Activated gamma-delta T cell (primary cell): ENCODE measurements around the gene PIEZO2.
"Not testable (repeated sequence)": the region's sequence is repeated elsewhere in the genome, so short reads cannot be mapped to it uniquely, and the experiment has no call there.

Experiments
- DNase-seq: peaks from one replicate; lab custom pipeline; 2025; lab: John Stamatoyannopoulos, UW
- total RNA-seq, 2 donors: gene quantifications; one replicate each; lab custom pipeline; 2026; lab: John Stamatoyannopoulos, UW

The PIEZO2 gene
- 0.15 to 0.17 reads per million in 2 donors for total RNA-seq

DNA sequence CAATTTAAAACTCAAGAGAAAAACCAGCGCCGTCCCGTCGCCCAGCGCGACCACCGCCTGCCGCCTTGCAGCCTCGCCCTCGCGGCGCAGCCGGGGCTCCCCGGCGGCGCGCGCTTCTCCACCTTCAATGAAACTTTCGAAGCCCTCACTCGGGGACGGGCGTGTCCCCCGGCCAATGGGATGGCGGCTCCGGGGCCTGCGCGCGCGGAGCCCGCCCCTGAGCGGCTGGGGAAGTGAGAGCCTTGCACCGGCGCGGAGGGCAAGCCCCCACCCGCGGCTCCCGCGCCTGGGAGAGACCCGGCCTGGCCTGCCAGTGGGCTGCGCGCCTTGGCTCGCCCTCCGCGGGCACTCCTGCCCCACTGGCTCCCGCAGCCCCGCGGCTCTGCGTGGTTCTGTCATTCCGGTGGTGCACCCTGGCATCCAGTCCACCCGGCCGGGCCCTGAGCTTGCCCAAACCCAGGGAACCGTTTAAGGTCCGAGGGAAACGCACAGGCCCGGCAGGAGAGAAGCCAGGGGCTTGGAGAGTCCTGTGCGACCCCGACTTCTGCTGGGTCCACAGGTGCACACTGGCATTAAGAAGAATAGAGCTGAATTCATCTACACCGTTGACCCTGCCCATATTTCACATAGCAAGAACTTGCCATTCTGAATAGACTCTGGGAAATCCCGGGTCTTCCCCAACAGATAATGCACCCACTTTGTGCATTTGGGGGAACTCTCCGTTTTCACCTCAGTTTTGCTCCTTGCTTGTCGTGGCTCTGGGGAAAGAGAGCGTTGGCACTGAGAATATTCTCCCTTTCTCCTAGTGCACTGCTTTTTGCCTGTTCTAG, at the start of gene PIEZO2:
Gene PIEZO2 (minus strand): TSS at position 129 of the 830 bp plus-strand sequence. CDS start 981 bp downstream, outside the sequence.
- DNase-seq = no peak

DNA sequence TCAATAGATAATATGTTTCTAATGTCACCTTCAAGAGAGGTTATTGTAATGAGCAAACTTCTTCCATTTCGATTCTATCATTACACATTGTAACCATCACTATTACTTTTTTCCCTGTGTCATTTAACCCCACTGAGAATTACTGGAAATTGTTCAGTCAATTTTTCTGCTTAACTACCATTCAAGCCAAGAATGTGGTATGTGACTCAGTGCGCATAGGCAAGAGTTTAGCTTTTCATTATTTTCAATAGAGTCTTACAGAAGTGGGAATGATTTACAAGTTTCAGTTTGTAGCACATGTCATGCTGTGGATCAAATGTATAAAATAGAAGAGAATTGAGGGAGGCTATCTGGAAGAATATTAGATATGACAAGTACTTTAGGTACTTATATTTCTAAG, 34.3 kb upstream of the PIEZO2 start:
- DNase-seq = no peak

DNA sequence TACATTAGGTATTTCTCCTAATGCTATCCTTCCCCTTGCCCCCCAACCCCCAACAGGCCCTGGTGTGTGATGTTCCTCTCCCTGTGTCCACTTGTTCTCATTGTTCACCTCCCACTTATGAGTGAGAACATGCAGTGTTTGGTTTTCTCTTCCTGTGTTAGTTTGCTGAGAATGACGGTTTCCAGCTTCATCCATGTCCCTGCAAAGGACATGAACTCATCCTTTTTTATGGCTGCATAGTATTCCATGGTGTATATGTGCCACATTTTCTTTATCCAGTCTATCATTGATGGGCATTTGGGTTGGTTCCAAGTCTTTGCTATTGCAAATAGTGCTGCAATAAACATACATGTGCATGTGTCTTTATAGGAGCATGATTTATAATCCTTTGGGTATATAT, 32.3 kb upstream of the PIEZO2 start:
- DNase-seq = not testable (repeated sequence)

DNA sequence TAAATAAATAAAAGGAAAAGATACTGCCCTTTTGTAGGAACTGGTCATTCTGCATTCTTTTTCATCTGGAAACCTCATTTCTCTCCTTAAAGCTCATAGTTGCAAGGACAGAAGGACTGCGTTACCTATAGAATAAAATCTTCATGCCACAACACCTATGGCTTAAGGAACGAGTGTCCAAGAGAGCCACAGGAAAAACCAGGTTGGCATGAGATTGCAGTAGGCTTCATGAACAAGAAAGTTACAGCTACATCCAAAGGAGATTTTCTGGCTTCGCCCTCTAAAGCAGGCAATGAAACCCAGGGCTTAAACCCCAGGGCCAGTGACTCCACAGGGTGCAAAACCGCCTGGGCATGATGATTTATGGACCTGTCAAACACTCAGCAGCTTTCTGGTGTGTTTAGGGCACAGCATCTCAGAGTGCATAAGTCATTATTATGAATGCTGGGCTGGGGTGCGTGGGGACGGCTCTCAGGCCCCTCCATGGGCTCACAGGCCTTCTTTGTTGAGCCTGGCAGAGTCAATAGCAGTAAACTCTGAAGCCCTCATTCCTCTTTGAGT, 30.7 kb upstream of the PIEZO2 start:
- DNase-seq = no peak

DNA sequence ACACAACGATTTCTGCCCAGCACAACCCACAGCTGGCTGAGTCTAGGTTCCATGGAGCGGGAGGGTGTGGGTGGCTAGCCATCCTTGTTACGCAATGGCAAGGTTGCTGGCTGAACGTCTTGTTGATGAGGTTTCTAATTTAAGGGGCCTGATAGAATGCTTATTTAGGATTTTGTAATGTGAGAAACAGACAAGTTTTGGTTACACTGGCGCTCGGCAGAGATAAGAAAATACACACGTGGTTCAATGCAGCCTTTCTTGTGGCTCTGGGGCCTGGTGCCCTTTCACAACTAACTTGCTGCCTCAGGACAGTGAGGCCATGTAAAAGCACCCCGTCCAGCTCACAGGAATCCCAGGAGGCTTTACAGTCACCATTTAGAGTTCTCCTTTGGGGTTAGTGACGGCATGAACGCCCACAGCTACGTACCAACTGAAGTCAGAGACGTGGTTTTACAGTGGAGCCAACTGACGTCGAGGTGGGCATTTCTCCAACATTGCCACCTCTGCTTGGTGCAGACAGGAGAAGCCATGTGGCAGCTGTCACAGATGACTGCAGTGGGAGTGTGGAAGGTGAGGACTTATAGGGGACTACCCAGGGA, 29.7 kb upstream of the PIEZO2 start:
- no peak for DNase-seq

DNA sequence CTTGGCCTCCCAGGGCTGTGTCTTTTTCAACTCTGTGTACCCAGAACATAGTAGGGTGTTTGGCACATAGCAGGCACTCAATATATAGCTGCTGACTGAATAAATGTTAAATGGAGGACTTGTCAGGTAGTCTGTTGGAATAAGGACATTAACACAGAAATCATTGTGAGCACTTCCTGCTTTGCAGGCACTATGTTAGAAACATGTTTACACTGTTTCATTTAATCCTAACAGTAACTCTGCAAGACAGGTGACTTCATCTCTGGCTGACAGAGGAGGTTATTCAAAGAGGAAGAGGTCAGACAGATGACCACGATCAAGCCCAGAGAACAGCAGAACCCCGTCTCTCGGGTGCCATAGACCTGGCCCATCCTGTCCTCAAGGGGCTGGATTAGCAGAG, 28.0 kb upstream of the PIEZO2 start:
- DNase-seq = no peak

DNA sequence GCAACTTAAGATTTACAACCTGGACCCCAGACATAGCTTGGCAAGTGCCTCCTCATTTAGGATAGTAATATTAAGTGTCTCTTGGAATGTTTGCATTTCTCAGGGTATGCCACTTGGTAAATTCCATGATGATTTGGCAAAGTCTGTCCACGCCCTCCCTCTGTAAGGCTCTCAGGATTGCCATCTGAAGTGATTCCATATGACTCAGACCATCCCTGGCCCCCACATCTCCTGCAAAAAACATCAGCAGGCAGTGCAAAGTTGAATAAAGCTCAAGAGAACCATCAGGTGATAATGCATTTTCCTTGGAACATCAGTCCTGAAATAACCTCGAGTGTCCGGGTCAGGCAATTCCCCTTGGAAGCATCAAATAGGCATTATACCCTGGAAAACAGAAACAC, 27.1 kb upstream of the PIEZO2 start:
- DNase-seq = no peak

DNA sequence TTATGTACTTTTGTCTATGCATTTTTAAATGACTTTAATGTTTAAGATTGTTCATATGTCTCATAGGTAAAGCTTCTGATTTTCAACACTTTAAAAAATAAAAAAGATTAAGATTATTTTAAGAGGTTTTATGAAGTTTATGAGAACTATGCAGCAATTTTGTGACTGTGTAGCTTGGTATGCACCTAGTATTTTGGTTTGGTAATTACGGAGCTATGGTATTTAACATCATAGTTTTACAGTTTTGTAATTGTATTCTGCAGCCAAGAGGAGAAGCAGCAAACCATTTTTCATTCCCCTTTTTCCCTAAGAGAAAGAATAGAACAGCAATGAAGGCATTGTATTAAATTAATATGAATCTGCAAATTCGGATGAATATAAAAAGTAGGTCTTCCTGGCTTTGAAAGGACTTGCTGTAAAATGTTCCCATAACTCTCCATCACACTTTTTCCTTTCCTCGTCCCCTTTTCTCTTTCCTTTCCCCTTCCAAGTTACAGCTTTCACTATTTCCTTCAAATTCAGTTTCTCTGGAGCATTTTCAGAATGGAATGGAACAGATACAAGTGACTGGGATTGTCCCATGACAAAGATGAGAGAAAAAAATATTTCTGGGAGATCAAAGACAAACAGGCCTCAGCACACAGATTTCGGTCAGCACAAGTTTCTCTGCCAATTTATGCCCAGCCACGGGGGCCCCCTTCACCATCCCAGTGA, 26.1 kb upstream of the PIEZO2 start:
- DNase-seq = no peak

DNA sequence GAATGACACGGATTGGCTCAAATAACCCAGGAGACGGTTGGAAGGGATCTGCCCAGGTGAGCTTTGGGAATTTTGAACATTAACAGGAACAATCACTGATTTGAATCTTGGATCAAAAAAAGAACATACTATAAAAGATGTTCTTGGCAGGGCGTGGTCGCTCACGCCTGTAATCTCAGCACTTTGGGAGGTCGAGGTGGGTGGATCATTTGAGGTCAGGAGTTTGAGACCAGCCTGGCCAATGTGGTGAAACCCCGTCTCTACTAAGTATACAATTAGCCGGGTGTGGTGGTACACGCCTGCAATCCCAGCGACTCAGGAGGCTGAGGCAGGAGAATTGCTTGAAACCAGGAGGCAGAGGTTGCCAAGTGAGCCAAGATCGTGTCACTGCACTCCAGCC, 24.8 kb upstream of the PIEZO2 start:
- not testable (repeated sequence) for DNase-seq

DNA sequence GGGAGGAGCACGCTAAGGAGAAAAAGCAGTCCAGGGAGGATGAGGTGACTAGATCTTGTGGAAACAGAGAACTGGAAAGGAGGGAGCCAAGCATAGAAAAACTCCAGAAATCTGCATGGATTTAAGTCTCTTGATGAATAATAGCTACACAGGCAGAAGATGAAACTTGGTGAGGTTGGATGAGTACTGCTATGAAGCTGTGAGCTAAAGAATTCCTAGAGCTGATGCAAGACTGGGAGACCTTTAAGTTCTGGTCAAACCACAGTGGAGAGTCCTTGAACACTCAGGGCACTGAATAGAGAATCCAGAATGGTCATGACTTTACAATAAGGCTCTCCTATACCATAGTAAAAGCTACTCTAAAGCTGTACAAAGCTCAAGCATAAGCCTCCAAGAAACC, 18.4 kb upstream of the PIEZO2 start:
- DNase-seq = no peak

DNA sequence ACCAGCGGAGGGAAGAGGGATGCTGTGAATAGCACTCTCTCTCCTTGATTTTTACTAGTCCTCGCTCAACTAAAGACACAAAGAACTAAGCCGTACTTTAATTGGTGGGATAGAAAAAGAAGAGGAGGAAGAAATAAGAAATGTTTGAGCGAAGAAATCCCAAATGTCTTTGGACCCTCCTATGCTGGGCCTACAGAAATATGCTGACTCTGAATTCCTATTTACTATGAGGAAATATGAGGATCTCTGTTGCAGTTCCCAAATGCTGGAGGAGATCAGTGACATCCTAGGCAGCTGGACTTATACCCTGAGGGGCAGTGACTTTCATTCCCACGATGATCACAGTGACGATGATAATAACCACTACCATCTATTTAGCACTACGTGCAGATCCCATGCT, 16.6 kb upstream of the PIEZO2 start:
- DNase-seq = no peak

DNA sequence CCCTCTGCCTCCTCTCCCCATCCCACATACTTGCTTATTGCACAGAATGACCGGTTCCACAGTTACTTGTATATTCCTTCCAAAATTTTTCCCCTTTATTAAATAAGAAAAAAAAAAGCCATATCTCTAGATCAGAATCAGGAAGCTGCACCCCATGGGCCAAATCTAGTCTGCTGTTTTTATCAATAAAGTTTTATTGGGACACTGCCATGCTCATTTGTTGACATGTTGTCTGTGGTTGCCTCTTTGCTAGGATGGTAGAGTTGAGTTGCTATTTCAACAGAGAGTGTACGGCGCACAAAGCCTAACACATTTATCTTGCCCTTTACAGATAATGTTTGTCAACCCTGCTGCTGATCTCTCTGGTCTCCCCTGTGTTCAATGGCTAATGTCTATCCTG, 15.8 kb upstream of the PIEZO2 start:
- DNase-seq = no peak

DNA sequence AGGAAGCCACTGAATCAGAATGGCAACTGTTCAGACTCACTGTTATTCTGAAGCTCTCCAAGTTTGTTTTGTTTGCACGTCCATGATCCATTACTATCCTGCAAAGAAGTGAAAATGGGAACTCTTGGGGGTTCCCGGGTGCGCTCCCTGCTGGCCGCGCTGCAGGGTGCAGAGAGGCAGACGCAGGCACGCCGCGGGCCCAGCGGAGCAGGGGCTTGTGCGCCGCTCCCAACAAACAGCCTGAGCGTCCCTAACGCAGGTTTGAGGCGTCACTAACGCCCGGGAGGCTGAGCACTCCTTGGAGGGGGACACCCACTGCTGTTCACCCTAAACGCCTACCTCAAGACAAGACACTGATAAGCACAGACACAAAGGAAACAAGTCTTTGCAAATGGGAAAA, 14.3 kb upstream of the PIEZO2 start:
- DNase-seq = no peak

DNA sequence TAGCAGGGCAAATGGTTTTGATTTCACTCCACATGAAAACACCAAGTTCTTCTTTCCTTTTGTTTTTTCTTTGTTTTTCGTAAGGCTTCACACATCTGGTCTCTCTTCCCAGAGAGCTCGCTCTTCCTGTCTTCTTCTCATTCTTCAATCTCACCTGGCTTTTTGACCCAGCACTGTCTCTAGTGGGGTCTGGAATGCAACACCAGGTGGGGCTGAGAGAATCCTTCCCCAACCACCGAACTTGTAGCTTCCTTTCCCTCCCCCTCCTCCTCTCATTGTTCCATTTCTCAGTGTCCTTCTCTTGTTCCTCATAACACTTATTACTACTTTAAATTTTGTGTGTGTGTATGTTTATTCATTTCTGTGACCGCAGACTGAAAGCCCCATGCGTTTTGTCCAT, 13.5 kb upstream of the PIEZO2 start:
- DNase-seq = no peak

DNA sequence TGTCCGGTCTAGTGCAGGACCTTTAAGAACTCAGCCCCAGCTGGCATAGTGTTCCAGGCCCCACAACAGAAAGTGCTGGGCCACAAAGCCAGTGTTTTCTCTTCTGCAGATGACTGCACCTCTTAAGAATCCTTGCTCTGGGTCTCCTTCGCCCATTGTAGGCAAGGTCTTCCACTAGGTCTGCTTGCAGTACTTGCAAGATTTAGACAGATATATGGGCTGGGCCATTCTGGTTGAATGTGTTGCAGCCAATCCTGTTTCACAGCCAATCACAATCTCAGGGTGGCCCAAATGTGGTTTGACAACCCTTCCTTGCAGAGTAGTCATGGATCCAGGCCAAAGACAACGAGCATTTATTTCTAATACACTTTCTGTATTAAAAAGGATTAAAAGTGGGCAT, 13.1 kb upstream of the PIEZO2 start:
- DNase-seq = no peak

DNA sequence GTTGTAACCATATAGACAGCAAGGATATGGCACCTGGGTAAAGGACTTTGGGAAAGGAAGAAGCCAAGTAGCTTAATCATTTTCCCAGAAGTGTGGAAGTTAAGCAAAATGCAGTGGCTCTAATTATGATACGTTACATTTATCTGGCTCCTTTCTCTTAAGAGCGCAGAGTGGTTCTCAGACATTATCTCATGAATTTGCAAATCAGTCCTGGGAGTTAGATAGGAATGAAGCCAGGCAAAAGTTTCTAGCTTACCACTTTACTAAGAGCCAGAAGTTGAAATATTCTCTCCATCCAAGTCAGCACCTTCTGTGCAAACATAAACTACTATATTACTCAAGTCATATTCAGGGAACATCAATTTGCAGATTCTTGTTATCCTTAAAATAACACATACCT, 10.9 kb upstream of the PIEZO2 start:
- no peak for DNase-seq

DNA sequence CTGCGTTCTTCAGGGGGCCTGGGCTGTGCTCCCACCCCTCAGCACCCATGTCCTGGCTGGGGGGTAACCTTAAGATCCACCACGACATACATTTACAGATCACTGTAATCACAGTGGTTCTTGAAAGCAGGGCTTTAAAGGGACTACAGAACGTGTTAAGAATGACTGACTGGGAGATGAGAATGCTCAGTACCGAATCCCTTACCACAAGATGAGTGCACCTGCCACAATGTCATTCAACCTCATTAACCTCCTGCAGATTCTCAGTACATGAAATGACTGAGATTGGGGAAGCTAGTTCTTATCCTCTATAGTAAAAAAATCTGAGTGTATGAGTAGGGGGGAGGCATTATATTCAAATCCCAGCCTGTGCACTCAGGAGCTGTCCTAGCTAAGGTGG, 10.5 kb upstream of the PIEZO2 start:
- DNase-seq = no peak

DNA sequence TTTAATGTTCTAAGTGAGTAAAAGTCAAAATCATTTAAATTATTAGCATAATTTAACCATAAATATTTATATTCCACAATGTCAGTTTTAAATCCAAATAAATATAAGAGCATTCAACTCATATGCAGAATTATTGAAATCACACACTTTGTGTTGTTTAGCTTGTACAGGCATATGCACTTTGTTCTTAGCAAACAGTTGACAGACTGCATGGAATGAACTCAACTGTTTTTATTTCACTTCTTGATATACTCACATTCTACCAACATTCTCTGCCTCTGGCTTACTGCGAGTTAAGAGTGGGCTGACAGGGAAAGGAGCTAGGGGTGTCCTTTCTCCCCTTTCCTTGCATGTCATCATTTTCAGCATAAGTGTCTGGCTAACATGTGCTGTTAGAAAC, 7.6 kb upstream of the PIEZO2 start:
- DNase-seq = no peak

DNA sequence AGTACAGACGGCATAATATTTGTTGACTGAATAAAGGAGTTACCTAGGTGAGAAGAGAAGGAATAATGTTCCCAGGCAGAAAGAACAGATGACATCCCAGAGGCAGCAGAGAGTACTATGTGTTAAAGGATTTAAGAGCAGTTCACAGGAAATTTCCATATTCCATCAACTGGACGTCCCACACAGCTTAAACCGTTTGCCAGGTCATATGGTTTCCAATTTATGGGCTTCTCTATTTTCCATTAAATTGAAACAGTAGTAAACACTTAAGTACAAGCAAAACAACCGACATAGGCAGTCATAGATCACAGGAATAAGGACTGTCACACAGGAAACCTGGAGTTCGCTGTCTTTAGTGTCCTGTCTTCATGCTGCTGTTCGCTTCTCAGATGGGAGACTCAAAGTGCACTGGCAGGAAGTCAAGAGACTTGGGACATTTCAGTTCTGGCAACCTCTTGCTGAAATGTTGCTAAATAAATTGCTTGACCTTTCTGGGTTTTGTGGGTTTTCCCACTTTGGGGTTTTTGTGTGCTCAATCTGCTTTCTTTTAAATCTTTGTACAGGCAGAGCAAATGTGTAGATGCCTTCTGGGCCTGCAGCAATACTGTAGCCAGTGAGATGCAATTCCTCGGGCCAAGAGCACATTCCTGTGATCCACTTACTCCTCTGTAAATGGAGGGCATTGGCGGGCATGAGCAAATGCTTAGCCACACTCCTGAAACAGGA, 5.8 kb upstream of the PIEZO2 start:
- no peak for DNase-seq

DNA sequence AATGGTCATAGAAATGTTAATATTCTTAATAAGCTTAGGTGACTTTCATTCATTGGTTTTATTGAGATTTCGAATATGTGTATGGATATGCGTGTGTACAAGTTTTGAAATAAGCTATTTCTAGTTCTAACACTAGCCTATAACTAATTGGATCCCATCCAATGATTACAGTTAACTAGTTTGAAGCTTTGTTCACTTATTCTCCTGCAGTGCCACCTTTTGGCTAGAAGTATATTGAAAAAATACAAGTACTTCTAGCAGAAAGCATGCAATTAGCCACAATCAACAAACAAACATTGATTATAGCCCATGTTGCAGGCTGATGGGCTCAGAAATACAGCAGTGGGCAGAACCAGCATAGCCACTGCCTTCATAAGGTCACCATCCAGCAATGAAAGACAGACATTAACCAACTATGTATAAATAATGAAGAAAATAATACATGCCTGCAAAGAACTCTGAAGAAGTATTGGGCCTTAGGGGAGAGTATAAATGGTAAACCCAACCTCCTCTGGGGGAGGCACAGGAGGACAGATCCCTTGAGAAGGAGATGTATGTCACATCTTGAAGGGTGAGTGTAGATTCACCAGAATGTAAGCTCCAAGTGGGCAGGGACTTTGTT, 5.1 kb upstream of the PIEZO2 start:
- DNase-seq = no peak

DNA sequence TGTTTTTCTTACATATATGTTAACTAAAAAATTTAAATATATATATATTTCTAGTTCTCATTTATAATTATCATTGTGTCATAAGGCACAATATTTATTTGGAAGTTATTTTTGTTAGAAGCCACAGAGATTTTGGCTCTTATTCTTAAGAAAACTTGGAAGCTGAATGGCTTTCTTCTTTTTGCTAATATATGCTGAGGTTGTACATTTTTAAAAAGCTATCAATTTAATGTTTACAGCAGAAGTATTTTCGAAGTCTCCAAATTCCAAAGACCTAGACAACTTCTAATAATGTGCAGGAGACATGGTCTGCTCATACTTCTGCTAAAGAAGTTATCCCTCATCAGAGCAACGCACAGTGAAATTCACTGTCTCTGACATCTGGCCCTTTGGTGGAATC, 3.7 kb upstream of the PIEZO2 start:
- no peak for DNase-seq

DNA sequence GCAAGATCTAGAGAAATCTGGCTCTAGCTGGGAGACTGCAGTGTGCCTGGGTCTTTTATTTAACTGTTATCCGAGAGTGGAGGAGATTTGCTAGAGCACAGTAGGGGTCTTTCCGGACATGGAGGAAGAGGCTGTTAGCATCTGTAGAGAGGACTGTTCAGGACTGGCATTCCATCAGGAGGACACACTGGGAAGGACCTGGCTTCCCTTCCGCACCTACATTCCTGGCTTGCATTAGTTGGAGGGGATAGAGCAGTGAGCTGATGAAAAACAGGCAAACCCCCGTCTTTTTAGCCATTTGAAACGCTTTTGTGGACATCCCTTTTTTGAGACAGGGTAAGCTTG, 874 bp upstream of the PIEZO2 start:
- DNase-seq = no peak
